Activated naive CD8-positive, alpha-beta T cell treated with anti-CD3 and anti-CD28 coated beads, Interleukin-2, amount 50 U/mL, for 24 hours (primary cell): ENCODE data around the gene ADA.
A peak's percentile ranks its signal among the peaks of the same experiment; 100 is the strongest.
"Not testable (repeated sequence)": the region's sequence is repeated elsewhere in the genome, so short reads cannot be mapped to it uniquely, and the experiment has no call there.

Experiments
- ATAC-seq: fragments of 150-1000 bp; cut with Tn5 transposase; one replicate; pipeline ENCODE4 v1.10.0; 2021
- DNase-seq: peaks from one replicate; pipeline ENCODE4 v3.0.0; 2021
- H3K27ac Mint-ChIP-seq: one replicate; pipeline ENCODE4 v1.8.0; 2021; ENCODE audit warnings: mild to moderate bottlenecking, mixed read lengths
- H3K27me3 Mint-ChIP-seq: one replicate; pipeline ENCODE4 v1.8.0; 2021; ENCODE audit warnings: mixed read lengths
- H3K36me3 Mint-ChIP-seq: one replicate; pipeline ENCODE4 v1.8.0; 2021; ENCODE audit warnings: low read depth, mixed read lengths
- H3K4me1 Mint-ChIP-seq: one replicate; pipeline ENCODE4 v1.8.0; 2021; ENCODE audit warnings: mixed read lengths
- H3K4me3 Mint-ChIP-seq: one replicate; pipeline ENCODE4 v1.8.0; 2021; ENCODE audit warnings: mild to moderate bottlenecking, moderate library complexity, mixed read lengths
- H3K9me3 Mint-ChIP-seq: one replicate; pipeline ENCODE4 v1.8.0; 2021; ENCODE audit warnings: mixed read lengths

ADA gene

GRCh38 chr20:44651684-44652423 lies at the start of gene ADA:
Gene ADA (minus strand): TSS chr20:44651699. CDS start chr20:44651607, 92 bp downstream.
- peak; percentile 49 for DNase-seq
- Mint-ChIP-seq H3K27ac (peak within 1 kb of the TSS; percentile 82), H3K36me3 (peaks cover 2% of the 10 kb centered on the region), H3K4me1 (peaks cover 43% of the 10 kb centered on the region), H3K9me3 (no peaks in the 10 kb centered on the region), H3K4me3 (peak within 1 kb of the TSS; percentile 84), H3K27me3 (no peaks in the 10 kb centered on the region)
- ATAC-seq: peak; percentile 51

- no peak for ATAC-seq
- H3K27ac Mint-ChIP-seq: no peak overlapping the region
Observed at GRCh38 chr20:44700306-44700705, 48.8 kb upstream of the ADA start.

GRCh38 chr20:44698351-44698750 lies 46.9 kb upstream of the ADA start:
- Mint-ChIP-seq H3K27ac (no peak overlapping the region), H3K4me1 (peaks cover 4% of the 10 kb centered on the region), H3K9me3 (no peaks in the 10 kb centered on the region), H3K4me3 (no peak overlapping the region), H3K36me3 (no peaks in the 10 kb centered on the region), H3K27me3 (no peaks in the 10 kb centered on the region)
- DNase-seq (no peak), ATAC-seq (no peak)

More at GRCh38 chr20:44700306-44700705, 48.8 kb upstream of the ADA start:
- Mint-ChIP-seq H3K9me3 (no peaks in the 10 kb centered on the region), H3K27me3 (no peaks in the 10 kb centered on the region), H3K36me3 (no peaks in the 10 kb centered on the region), H3K4me1 (peaks cover 3% of the 10 kb centered on the region), H3K4me3 (no peak overlapping the region)
- DNase-seq: no peak

GRCh38 chr20:44697041-44697440 lies 45.5 kb upstream of the ADA start:
- H3K9me3 Mint-ChIP-seq, DNase-seq, H3K4me1 Mint-ChIP-seq, H3K27me3 Mint-ChIP-seq, ATAC-seq, H3K4me3 Mint-ChIP-seq, H3K36me3 Mint-ChIP-seq, H3K27ac Mint-ChIP-seq: not testable (repeated sequence)

GRCh38 chr20:44696315-44696714 lies 44.8 kb upstream of the ADA start:
- Mint-ChIP-seq H3K27ac (no peak overlapping the region), H3K9me3 (no peaks in the 10 kb centered on the region), H3K4me1 (peaks cover 4% of the 10 kb centered on the region), H3K4me3 (no peak overlapping the region), H3K27me3 (no peaks in the 10 kb centered on the region), H3K36me3 (no peaks in the 10 kb centered on the region)
- ATAC-seq: no peak
- DNase-seq: no peak

GRCh38 chr20:44695674-44696300 lies 44.3 kb upstream of the ADA start:
- DNase-seq (no peak), ATAC-seq (no peak)
- no peak overlapping the region for H3K4me3 Mint-ChIP-seq
- no peaks in the 10 kb centered on the region for H3K9me3 Mint-ChIP-seq
- no peak overlapping the region for H3K27ac Mint-ChIP-seq
- peaks cover 4% of the 10 kb centered on the region for H3K4me1 Mint-ChIP-seq
- H3K27me3 Mint-ChIP-seq: no peaks in the 10 kb centered on the region
- H3K36me3 Mint-ChIP-seq: no peaks in the 10 kb centered on the region

GRCh38 chr20:44695295-44695673 lies 43.8 kb upstream of the ADA start:
- Mint-ChIP-seq H3K4me1 (peaks cover 4% of the 10 kb centered on the region), H3K4me3 (no peak overlapping the region), H3K27ac (no peak overlapping the region), H3K36me3 (no peaks in the 10 kb centered on the region), H3K27me3 (no peaks in the 10 kb centered on the region), H3K9me3 (no peaks in the 10 kb centered on the region)
- ATAC-seq: no peak
- no peak for DNase-seq

GRCh38 chr20:44694159-44694558 lies 42.7 kb upstream of the ADA start:
- Mint-ChIP-seq H3K4me1 (peaks cover 4% of the 10 kb centered on the region), H3K4me3 (no peak overlapping the region), H3K27ac (no peak overlapping the region), H3K36me3 (no peaks in the 10 kb centered on the region), H3K9me3 (no peaks in the 10 kb centered on the region), H3K27me3 (no peaks in the 10 kb centered on the region)
- DNase-seq: no peak
- ATAC-seq: no peak

GRCh38 chr20:44693627-44694026 lies 42.1 kb upstream of the ADA start:
- no peaks in the 10 kb centered on the region for H3K9me3 Mint-ChIP-seq
- ATAC-seq (no peak), DNase-seq (no peak)
- H3K27me3 Mint-ChIP-seq: no peaks in the 10 kb centered on the region
- H3K4me1 Mint-ChIP-seq: peaks cover 4% of the 10 kb centered on the region
- H3K36me3 Mint-ChIP-seq: no peaks in the 10 kb centered on the region
- no peak overlapping the region for H3K4me3 Mint-ChIP-seq
- no peak overlapping the region for H3K27ac Mint-ChIP-seq

GRCh38 chr20:44692932-44693480 lies 41.5 kb upstream of the ADA start:
- no peak overlapping the region for H3K27ac Mint-ChIP-seq
- no peaks in the 10 kb centered on the region for H3K36me3 Mint-ChIP-seq
- no peak overlapping the region for H3K4me3 Mint-ChIP-seq
- peaks cover 4% of the 10 kb centered on the region for H3K4me1 Mint-ChIP-seq
- H3K9me3 Mint-ChIP-seq: no peaks in the 10 kb centered on the region
- no peaks in the 10 kb centered on the region for H3K27me3 Mint-ChIP-seq
- DNase-seq: no peak
- ATAC-seq: no peak

GRCh38 chr20:44691424-44692423 lies 40.2 kb upstream of the ADA start:
- ATAC-seq: no peak
- H3K4me3 Mint-ChIP-seq: no peak overlapping the region
- no peak overlapping the region for H3K27ac Mint-ChIP-seq
- H3K36me3 Mint-ChIP-seq: no peaks in the 10 kb centered on the region
- H3K4me1 Mint-ChIP-seq: peaks cover 4% of the 10 kb centered on the region
- H3K9me3 Mint-ChIP-seq: no peaks in the 10 kb centered on the region
- H3K27me3 Mint-ChIP-seq: no peaks in the 10 kb centered on the region
- DNase-seq: no peak

GRCh38 chr20:44690781-44691423 lies 39.4 kb upstream of the ADA start:
- Mint-ChIP-seq H3K36me3 (no peaks in the 10 kb centered on the region), H3K9me3 (no peaks in the 10 kb centered on the region), H3K4me3 (no peak overlapping the region), H3K4me1 (peaks cover 4% of the 10 kb centered on the region), H3K27ac (no peak overlapping the region), H3K27me3 (no peaks in the 10 kb centered on the region)
- ATAC-seq (no peak), DNase-seq (no peak)

- no peak for DNase-seq
- no peak overlapping the region for H3K27ac Mint-ChIP-seq
- no peak overlapping the region for H3K4me3 Mint-ChIP-seq
- H3K4me1 Mint-ChIP-seq: peaks cover 5% of the 10 kb centered on the region
- no peak for ATAC-seq
- H3K36me3 Mint-ChIP-seq: no peaks in the 10 kb centered on the region
- H3K9me3 Mint-ChIP-seq: no peaks in the 10 kb centered on the region
- H3K27me3 Mint-ChIP-seq: no peaks in the 10 kb centered on the region
Observed at GRCh38 chr20:44689809-44690208, 38.3 kb upstream of the ADA start.

- no peak overlapping the region for H3K4me3 Mint-ChIP-seq
- ATAC-seq (no peak), DNase-seq (no peak)
- H3K27ac Mint-ChIP-seq: no peak overlapping the region
- H3K9me3 Mint-ChIP-seq: no peaks in the 10 kb centered on the region
- no peaks in the 10 kb centered on the region for H3K36me3 Mint-ChIP-seq
- H3K4me1 Mint-ChIP-seq: peaks cover 7% of the 10 kb centered on the region
- H3K27me3 Mint-ChIP-seq: no peaks in the 10 kb centered on the region
Observed at GRCh38 chr20:44688053-44688625, 36.6 kb upstream of the ADA start.
